ENCODE results near the gene SPANXN3.
"Not testable (repeated sequence)": the region's sequence is repeated elsewhere in the genome, so short reads cannot be mapped to it uniquely, and the experiment has no call there.

Gene SPANXN3, protein sequence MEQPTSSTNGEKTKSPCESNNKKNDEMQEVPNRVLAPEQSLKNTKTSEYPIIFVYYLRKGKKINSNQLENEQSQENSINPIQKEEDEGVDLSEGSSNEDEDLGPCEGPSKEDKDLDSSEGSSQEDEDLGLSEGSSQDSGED

DNA sequence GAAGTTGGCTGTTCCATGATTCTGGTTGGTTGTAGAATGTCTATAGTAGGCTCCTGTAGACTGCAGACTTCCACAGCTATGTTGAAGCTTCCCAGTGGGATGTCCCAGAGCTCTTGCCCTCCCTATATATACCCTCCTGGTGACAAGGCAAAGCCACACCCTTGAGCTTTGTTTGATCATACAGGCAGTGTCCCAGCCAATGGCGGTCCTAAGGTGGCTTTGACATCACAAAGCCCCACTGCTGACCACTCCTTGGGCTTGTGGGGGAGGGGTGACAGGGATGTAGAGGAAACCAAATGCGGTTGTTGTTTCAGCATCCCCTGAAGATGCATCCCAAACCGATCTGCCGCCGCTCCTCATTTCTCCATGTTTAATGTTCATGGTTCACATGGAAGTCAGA lies at the start of gene SPANXN3:
TSS of gene SPANXN3 (minus strand) at position 101 of the 400 bp plus-strand sequence. CDS start at position 17, 84 bp downstream.
- FAIRE-seq = not testable (repeated sequence)

DNA sequence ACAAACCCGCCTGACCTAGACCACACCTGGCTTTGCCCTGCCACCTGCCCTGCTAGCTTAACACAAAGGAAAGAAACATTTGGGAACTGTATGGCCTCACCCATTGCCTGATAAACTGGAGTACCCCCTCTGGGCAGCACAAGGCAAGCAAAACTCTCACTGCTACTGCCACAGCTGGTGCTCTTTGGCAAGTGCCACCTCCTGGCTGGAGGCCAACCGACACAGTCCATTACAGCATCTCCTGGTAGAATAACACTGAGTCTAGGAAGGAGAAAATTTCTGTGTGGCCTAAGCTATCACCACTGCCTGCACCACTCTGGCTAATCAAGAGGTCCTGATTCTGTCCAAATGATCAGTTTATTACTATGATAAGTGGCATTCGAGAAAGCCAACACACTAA lies 18.9 kb upstream of the SPANXN3 start:
- no peak for FAIRE-seq

DNA sequence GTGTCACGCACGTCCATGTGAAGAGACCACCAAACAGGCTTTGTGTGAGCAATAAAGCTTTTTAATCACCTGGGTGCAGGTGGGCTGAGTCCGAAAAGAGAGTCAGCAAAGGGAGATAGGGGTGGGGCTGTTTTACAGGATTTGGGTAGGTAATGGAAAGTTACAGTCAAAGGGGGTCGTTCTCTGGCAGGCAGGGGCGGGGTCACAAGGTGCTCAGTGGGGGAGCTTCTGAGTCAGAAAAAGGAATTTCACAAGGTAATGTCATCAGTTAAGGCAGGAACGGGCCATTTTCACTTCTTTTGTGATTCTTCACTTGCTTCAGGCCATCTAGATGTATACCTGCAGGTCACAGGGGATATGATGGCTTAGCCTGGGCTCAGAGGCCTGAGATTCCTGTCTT lies 15.1 kb downstream of the SPANXN3 start:
- FAIRE-seq = not testable (repeated sequence)

DNA sequence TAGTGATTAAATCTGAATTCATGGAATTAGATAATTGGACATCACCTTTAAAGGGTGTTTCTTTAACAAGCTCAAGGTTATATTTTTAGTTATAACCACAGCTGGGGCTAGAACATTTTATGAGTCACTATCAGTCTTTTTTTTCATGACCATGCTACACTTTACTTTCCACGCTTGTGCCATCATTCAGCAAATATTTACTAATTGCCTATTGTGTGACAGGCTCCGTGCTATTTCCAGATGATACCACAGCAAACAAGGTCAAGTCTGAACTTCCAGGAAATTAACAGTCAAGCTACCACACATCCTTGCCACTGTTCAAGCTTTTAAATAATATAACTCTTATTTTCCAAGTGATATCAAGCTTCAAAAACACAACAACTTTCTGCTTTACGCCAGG lies 16.5 kb downstream of the SPANXN3 start:
- FAIRE-seq = no peak

DNA sequence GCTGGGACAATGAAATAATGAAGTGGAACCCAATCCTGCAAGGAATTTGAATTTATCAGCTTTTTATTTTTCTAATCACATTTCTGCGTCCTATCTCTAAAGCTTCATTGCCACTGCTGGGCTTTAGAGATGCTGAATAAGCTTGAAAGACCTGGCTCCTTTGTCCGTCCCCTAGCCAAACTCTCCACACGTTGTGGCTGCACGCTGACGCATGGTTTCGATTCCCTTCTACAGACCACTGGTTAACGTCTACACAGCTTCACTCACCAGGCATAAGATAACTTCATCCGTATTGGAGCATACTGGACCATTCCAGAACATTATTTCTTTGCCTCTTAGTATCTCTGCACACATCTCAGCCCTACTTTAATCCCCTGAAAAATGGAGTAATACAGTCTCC lies 31.2 kb downstream of the SPANXN3 start:
- no peak for FAIRE-seq

DNA sequence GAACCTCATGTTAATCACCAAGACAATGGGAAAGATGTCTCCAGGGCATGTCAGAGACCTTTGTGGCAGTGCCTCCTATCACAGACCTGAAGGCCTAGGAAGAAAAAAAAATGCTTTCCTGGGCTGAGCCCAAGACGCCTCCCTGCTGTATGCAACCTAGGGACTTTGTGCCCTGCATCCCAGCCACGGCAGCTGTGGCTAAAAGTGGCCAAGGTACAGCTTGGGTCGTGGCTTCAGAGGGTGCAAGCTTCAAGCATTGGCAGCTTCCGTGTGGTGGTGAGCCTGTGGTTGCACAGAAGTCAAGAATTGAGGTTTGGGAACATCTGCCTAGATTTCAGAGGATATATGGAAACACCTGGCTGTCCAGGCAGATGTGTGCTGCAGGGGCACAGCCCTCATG lies 40.5 kb downstream of the SPANXN3 start:
- no peak for FAIRE-seq

DNA sequence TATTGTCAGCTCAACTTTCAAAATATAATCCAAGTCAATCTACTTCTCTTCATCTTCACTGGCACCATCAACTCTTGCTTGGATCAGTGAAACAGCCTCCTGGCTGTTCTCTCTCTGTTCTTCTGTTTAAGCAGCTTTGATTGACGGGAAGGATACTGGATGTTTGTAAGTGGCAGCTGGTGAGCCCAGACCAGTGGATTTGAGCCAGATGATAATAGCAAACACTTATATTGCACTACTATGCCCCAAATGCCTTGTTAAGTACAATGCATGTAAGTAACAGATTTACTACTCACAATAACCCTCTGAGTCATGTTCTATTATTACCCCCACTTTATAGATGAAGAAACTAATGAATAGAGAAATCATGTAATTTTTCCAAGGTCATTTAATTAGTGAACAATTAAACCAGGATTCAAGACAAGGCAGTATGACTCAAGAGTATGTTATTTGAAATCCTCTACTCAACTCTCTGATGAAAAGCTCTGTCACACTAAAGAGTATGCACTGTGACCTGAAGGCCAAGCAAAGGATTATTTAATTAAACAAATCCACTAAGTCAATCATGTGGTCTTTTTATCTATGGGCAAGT lies 44.8 kb downstream of the SPANXN3 start:
- FAIRE-seq = peak; percentile 73

DNA sequence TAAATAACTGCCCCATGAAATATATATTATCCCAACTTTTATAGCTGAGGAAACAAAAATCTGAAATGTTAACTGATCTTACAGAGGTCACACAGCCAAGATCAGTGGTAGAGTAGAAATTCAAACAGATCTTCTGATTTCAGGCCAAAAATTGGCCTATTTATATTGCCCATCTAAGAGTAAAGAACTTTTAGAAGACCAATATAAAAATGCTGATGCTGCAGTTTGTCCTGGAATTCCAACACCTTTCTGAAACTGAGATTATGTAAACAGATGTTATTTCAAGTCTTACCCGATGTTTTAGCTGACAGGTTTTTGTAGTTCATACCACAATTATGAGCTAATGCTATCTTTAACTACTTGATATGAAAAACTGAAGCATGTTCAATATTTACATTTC lies 51.1 kb downstream of the SPANXN3 start:
- FAIRE-seq = no peak

DNA sequence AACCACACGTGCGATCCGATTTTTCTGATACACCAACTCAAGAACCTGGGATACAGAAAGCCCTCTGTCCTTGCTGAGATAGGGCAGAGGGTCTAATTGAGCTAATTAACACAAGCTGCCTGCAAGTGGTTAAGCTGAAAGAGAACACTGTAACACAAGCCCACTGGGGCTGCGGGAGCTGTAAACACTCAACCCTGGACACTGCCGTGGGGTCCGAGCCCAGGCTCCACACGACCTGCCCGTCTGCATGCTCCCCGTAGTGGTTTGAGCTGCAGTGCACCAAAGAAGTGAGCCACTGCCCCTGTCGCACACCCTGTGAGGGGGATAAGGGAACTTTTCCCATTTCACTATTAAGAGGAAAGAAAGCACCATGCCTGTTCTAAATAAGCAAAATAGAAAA lies 54.6 kb downstream of the SPANXN3 start:
- FAIRE-seq = no peak

DNA sequence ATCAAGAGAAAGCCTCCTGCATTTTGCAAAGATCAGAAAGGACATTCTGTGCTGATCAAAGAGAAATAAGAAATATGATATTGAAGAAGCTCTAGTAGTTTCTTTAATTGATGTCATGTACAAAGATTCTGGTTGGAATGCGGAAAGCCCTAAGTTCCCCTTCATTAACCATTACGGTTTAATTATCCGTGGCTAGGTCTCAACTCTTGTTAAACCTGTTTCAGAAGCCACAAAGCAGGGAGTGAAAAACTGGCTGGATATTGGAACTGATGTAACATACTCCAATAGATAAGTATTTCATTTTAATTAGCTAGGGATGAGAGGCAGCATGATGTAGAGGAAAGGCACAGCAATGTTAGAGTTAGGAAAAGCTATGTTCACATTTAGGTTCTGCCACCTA lies 55.7 kb downstream of the SPANXN3 start:
- no peak for FAIRE-seq

All from colon (tissue), 2 donors.